Mucosa of stomach (tissue), 1 donor: ENCODE measurements around the gene BMP5.

Experiments used
- H3K27me3 ChIP-seq: one replicate; pipeline ENCODE4 v1.7.0; 2013; ENCODE audit warnings: mild to moderate bottlenecking, low read length; ENCODE audit not compliant: control insufficient read depth, insufficient read depth
- H3K36me3 ChIP-seq: one replicate; pipeline ENCODE4 v1.7.0; 2013; ENCODE audit warnings: low read length; ENCODE audit not compliant: control insufficient read depth, insufficient read depth
- H3K4me1 ChIP-seq: one replicate; pipeline ENCODE4 v1.7.0; 2013; ENCODE audit warnings: mild to moderate bottlenecking, low read length; ENCODE audit not compliant: control insufficient read depth, insufficient read depth
- H3K4me3 ChIP-seq: one replicate; pipeline ENCODE4 v1.7.0; 2013; ENCODE audit warnings: low read length
- H3K9ac ChIP-seq: one replicate; pipeline ENCODE4 v1.7.0; 2013; ENCODE audit warnings: mild to moderate bottlenecking, low read length, moderate library complexity
- H3K9me3 ChIP-seq: one replicate; pipeline ENCODE4 v1.7.0; 2013; ENCODE audit warnings: mild to moderate bottlenecking, low read length, moderate library complexity; ENCODE audit not compliant: control insufficient read depth
- donor health status: Pancreatic carcinoma.

The BMP5 gene

GRCh38 chr6:55782275-55782674 lies 93.1 kb downstream of the BMP5 start:
- H3K36me3 ChIP-seq, result no peaks in the 10 kb centered on the region
- no peak overlapping the region for H3K4me3 ChIP-seq
- H3K27me3 ChIP-seq, result no peaks in the 10 kb centered on the region
- no peaks in the 10 kb centered on the region for H3K9me3 ChIP-seq
- no peak overlapping the region for H3K9ac ChIP-seq
- no peaks in the 10 kb centered on the region for H3K4me1 ChIP-seq

- Histone ChIP-seq H3K4me3 (no peak overlapping the region), H3K9me3 (no peaks in the 10 kb centered on the region), H3K27me3 (no peaks in the 10 kb centered on the region), H3K9ac (no peak overlapping the region), H3K36me3 (no peaks in the 10 kb centered on the region), H3K4me1 (no peaks in the 10 kb centered on the region)
Observed at GRCh38 chr6:55778705-55779104, 96.7 kb downstream of the BMP5 start.

- no peaks in the 10 kb centered on the region for H3K27me3 ChIP-seq
- no peak overlapping the region for H3K4me3 ChIP-seq
- no peak overlapping the region for H3K9ac ChIP-seq
- H3K4me1 ChIP-seq, result no peaks in the 10 kb centered on the region
- no peaks in the 10 kb centered on the region for H3K9me3 ChIP-seq
- no peaks in the 10 kb centered on the region for H3K36me3 ChIP-seq
Observed at GRCh38 chr6:55777469-55777868, 97.9 kb downstream of the BMP5 start.

- Histone ChIP-seq H3K4me3 (no peak overlapping the region), H3K4me1 (no peaks in the 10 kb centered on the region), H3K9me3 (no peaks in the 10 kb centered on the region), H3K9ac (no peak overlapping the region), H3K36me3 (no peaks in the 10 kb centered on the region), H3K27me3 (no peaks in the 10 kb centered on the region)
Observed at GRCh38 chr6:55776113-55776512, 99.3 kb downstream of the BMP5 start.

GRCh38 chr6:55775029-55775318 lies 100.4 kb downstream of the BMP5 start:
- H3K4me1 ChIP-seq, result no peaks in the 10 kb centered on the region
- no peak overlapping the region for H3K9ac ChIP-seq
- H3K4me3 ChIP-seq, result no peak overlapping the region
- H3K36me3 ChIP-seq, result no peaks in the 10 kb centered on the region
- no peaks in the 10 kb centered on the region for H3K27me3 ChIP-seq
- H3K9me3 ChIP-seq, result no peaks in the 10 kb centered on the region

- Histone ChIP-seq H3K27me3 (no peaks in the 10 kb centered on the region), H3K9me3 (no peaks in the 10 kb centered on the region), H3K36me3 (no peaks in the 10 kb centered on the region), H3K4me1 (no peaks in the 10 kb centered on the region), H3K9ac (no peak overlapping the region), H3K4me3 (no peak overlapping the region)
Observed at GRCh38 chr6:55774286-55775028, 100.9 kb downstream of the BMP5 start.

GRCh38 chr6:55773620-55774216 lies 101.7 kb downstream of the BMP5 start:
- H3K4me3 ChIP-seq, result no peak overlapping the region
- no peaks in the 10 kb centered on the region for H3K27me3 ChIP-seq
- H3K9me3 ChIP-seq, result no peaks in the 10 kb centered on the region
- no peaks in the 10 kb centered on the region for H3K4me1 ChIP-seq
- H3K36me3 ChIP-seq, result no peaks in the 10 kb centered on the region
- no peak overlapping the region for H3K9ac ChIP-seq

- no peaks in the 10 kb centered on the region for H3K4me1 ChIP-seq
- H3K9me3 ChIP-seq, result no peaks in the 10 kb centered on the region
- H3K36me3 ChIP-seq, result no peaks in the 10 kb centered on the region
- no peak overlapping the region for H3K4me3 ChIP-seq
- H3K9ac ChIP-seq, result no peak overlapping the region
- H3K27me3 ChIP-seq, result no peaks in the 10 kb centered on the region
Observed at GRCh38 chr6:55772730-55773129, 102.7 kb downstream of the BMP5 start.

GRCh38 chr6:55759536-55759935 lies 115.9 kb downstream of the BMP5 start:
- no peak overlapping the region for H3K9ac ChIP-seq
- no peaks in the 10 kb centered on the region for H3K36me3 ChIP-seq

GRCh38 chr6:55758156-55758937 lies 117.0 kb downstream of the BMP5 start:
- Histone ChIP-seq H3K4me3 (no peak overlapping the region), H3K9ac (no peak overlapping the region), H3K27me3 (no peaks in the 10 kb centered on the region), H3K9me3 (no peaks in the 10 kb centered on the region), H3K4me1 (no peaks in the 10 kb centered on the region), H3K36me3 (no peaks in the 10 kb centered on the region)

More at GRCh38 chr6:55759536-55759935, 115.9 kb downstream of the BMP5 start:
- Histone ChIP-seq H3K4me1 (no peaks in the 10 kb centered on the region), H3K9me3 (no peaks in the 10 kb centered on the region), H3K27me3 (no peaks in the 10 kb centered on the region), H3K4me3 (no peak overlapping the region)

- Histone ChIP-seq H3K36me3 (no peaks in the 10 kb centered on the region), H3K27me3 (no peaks in the 10 kb centered on the region), H3K4me1 (no peaks in the 10 kb centered on the region)
Observed at GRCh38 chr6:55756531-55757031, 118.8 kb downstream of the BMP5 start.

GRCh38 chr6:55748880-55749279 lies 126.5 kb downstream of the BMP5 start:
- H3K9me3 ChIP-seq, result no peaks in the 10 kb centered on the region
- no peak overlapping the region for H3K4me3 ChIP-seq
- no peaks in the 10 kb centered on the region for H3K27me3 ChIP-seq
- H3K4me1 ChIP-seq, result no peaks in the 10 kb centered on the region
- H3K9ac ChIP-seq, result no peak overlapping the region
- no peaks in the 10 kb centered on the region for H3K36me3 ChIP-seq

More at GRCh38 chr6:55756531-55757031, 118.8 kb downstream of the BMP5 start:
- H3K4me3 ChIP-seq, result no peak overlapping the region
- H3K9me3 ChIP-seq, result no peaks in the 10 kb centered on the region
- no peak overlapping the region for H3K9ac ChIP-seq
